ENCODE results near the gene DNAJC5.

DNA sequence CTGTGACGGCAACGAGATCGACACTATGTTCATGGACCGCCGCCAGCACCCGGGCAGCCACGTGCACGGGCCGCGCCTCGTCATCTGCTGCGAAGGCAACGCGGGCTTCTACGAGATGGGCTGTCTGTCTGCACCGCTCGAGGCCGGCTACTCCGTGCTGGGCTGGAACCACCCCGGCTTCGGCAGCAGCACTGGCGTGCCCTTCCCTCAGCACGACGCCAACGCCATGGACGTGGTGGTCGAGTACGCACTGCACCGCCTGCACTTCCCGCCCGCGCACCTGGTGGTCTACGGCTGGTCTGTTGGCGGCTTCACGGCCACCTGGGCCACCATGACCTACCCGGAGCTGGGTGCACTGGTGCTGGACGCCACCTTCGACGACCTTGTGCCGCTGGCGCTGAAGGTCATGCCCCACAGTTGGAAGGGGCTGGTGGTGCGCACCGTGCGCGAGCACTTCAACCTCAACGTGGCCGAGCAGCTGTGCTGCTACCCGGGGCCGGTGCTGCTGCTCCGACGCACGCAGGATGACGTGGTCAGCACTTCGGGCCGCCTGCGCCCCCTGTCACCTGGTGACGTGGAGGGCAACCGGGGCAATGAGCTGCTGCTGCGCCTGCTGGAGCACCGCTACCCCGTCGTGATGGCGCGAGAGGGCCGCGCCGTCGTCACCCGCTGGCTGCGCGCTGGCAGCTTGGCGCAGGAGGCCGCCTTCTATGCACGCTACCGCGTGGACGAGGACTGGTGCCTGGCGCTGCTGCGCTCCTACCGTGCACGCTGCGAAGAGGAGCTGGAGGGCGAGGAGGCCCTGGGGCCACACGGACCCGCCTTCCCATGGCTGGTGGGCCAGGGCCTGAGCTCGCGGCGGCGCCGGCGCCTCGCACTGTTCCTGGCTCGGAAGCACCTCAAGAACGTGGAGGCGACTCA lies 32.7 kb upstream of the DNAJC5 start:
- TF ChIP-seq, protein P1, sequence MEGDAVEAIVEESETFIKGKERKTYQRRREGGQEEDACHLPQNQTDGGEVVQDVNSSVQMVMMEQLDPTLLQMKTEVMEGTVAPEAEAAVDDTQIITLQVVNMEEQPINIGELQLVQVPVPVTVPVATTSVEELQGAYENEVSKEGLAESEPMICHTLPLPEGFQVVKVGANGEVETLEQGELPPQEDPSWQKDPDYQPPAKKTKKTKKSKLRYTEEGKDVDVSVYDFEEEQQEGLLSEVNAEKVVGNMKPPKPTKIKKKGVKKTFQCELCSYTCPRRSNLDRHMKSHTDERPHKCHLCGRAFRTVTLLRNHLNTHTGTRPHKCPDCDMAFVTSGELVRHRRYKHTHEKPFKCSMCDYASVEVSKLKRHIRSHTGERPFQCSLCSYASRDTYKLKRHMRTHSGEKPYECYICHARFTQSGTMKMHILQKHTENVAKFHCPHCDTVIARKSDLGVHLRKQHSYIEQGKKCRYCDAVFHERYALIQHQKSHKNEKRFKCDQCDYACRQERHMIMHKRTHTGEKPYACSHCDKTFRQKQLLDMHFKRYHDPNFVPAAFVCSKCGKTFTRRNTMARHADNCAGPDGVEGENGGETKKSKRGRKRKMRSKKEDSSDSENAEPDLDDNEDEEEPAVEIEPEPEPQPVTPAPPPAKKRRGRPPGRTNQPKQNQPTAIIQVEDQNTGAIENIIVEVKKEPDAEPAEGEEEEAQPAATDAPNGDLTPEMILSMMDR (conservative IDR thresholded peaks at IDR 0.05; ENCODE audit: low read depth, low read length), result no peak
- no peak for TF ChIP-seq EZH2 (IDR thresholded peaks at IDR 0.05; ENCODE audit: borderline replicate concordance, low read depth, low read length, poor library complexity, severe bottlenecking)

All from A673 (cell line).